ENCODE results near the gene PBX4. TPM values are rescaled to one million over a fixed set of nuclear protein-coding genes. Genes with fewer than 3 reads are reported as not detected.
"Not testable (repeated sequence)": the region's sequence is repeated elsewhere in the genome, so short reads cannot be mapped to it uniquely, and the experiment has no call there.

Gene PBX4
- polyA plus RNA-seq, 1 experiment: 0.63 TPM

GRCh38 chr19:19600793-19601330 is 17.6 kb downstream of the PBX4 start:
- POLR2A ChIA-PET: no interaction called here

GRCh38 chr19:19598728-19599451 is 19.6 kb downstream of the PBX4 start:
- DNase-seq (ENCODE audit: low read depth, low spot score); H3K27ac ChIP-seq (ENCODE audit: low read depth, low read length); H3K9me3 ChIP-seq (ENCODE audit: control insufficient read depth, insufficient read depth, low read length); CTCF ChIA-PET; H3K4me3 ChIP-seq (ENCODE audit: low read depth, low read length); H3K27me3 ChIP-seq (ENCODE audit: control insufficient read depth, insufficient read depth, low read length): not testable (repeated sequence)
- POLR2A ChIA-PET: interaction anchor here (0.6 kb wide), 1 partner anchor 46 kb away, joined by 4 read pairs; no protein-coding TSS in a partner anchor

More at GRCh38 chr19:19600793-19601330, 17.6 kb downstream of the PBX4 start:
- CTCF ChIA-PET: interaction anchor here (0.9 kb wide), 1 partner anchor 47 kb away, joined by 3 read pairs; no protein-coding TSS in a partner anchor
- Histone ChIP-seq H3K9me3 (ENCODE audit: control insufficient read depth, insufficient read depth, low read length) (no peaks in the 10 kb centered on the region), H3K27me3 (ENCODE audit: control insufficient read depth, insufficient read depth, low read length) (no peaks in the 10 kb centered on the region), H3K27ac (ENCODE audit: low read depth, low read length) (no peak overlapping the region), H3K4me3 (ENCODE audit: low read depth, low read length) (no peak overlapping the region)
- no peak for TF ChIP-seq CTCF (IDR thresholded peaks at IDR 0.05; ENCODE audit: low read depth, low read length)
- no peak for DNase-seq (ENCODE audit: low read depth, low spot score)

GRCh38 chr19:19597809-19598306 is 20.6 kb downstream of the PBX4 start:
- CTCF ChIA-PET: interaction anchor here (0.7 kb wide), 1 partner anchor 44 kb away, joined by 5 read pairs; no protein-coding TSS in a partner anchor
- no peak overlapping the region for H3K4me3 ChIP-seq (ENCODE audit: low read depth, low read length)
- H3K27ac ChIP-seq (ENCODE audit: low read depth, low read length): no peak overlapping the region
- POLR2A ChIA-PET: no interaction called here
- no peaks in the 10 kb centered on the region for H3K27me3 ChIP-seq (ENCODE audit: control insufficient read depth, insufficient read depth, low read length)
- no peaks in the 10 kb centered on the region for H3K9me3 ChIP-seq (ENCODE audit: control insufficient read depth, insufficient read depth, low read length)
- no peak for DNase-seq (ENCODE audit: low read depth, low spot score)
- no peak for TF ChIP-seq CTCF (IDR thresholded peaks at IDR 0.05; ENCODE audit: low read depth, low read length)

- Histone ChIP-seq H3K9me3 (ENCODE audit: control insufficient read depth, insufficient read depth, low read length) (no peaks in the 10 kb centered on the region), H3K27me3 (ENCODE audit: control insufficient read depth, insufficient read depth, low read length) (no peaks in the 10 kb centered on the region), H3K27ac (ENCODE audit: low read depth, low read length) (no peak overlapping the region), H3K4me3 (ENCODE audit: low read depth, low read length) (no peak overlapping the region)
- DNase-seq (ENCODE audit: low read depth, low spot score): no peak
- ChIA-PET CTCF (no interaction called here), POLR2A (no interaction called here)
- no peak for TF ChIP-seq CTCF (IDR thresholded peaks at IDR 0.05; ENCODE audit: low read depth, low read length)
Measured at GRCh38 chr19:19595171-19595701, 23.3 kb downstream of the PBX4 start.

- ChIA-PET POLR2A (no interaction called here), CTCF (interaction anchor here (1.2 to 1.8 kb wide), 2 partner anchors 42 to 63 kb away, joined by 4 to 6 read pairs; no protein-coding TSS in a partner anchor)
- Histone ChIP-seq H3K27ac (ENCODE audit: low read depth, low read length) (no peak overlapping the region), H3K9me3 (ENCODE audit: control insufficient read depth, insufficient read depth, low read length) (no peaks in the 10 kb centered on the region), H3K27me3 (ENCODE audit: control insufficient read depth, insufficient read depth, low read length) (no peaks in the 10 kb centered on the region), H3K4me3 (ENCODE audit: low read depth, low read length) (no peak overlapping the region)
- no peak for TF ChIP-seq CTCF (IDR thresholded peaks at IDR 0.05; ENCODE audit: low read depth, low read length)
- DNase-seq (ENCODE audit: low read depth, low spot score): no peak
Measured at GRCh38 chr19:19594381-19594780, 24.1 kb downstream of the PBX4 start.

Data from AG04450 (cell line).